ENCODE measurements around the gene EPHX1. TPM values are rescaled to one million over a fixed set of nuclear protein-coding genes. Genes with fewer than 3 reads are reported as not detected.
A peak's percentile ranks its signal among the peaks of the same experiment; 100 is the strongest.
"Not testable (repeated sequence)": the region's sequence is repeated elsewhere in the genome, so short reads cannot be mapped to it uniquely, and the experiment has no call there.

Gene EPHX1
- total and polyA plus RNA-seq, 9 donors = 213 to 566 (median 302) TPM

- no peak for DNase-seq
- WGBS, 3 donors = 96 to 99% (median 98%) methylated on average over 4 of the region's 4 CpGs
- Histone ChIP-seq H3K27ac (no peak overlapping the region), H3K4me1 (ENCODE audit: insufficient read depth) (no peaks in the 10 kb centered on the region), H3K27me3 (no peaks in the 10 kb centered on the region), H3K4me3 (no peak overlapping the region), H3K36me3 (no peaks in the 10 kb centered on the region), H3K9me3 (no peaks in the 10 kb centered on the region)
- TF ChIP-seq POLR2A (IDR thresholded peaks at IDR 0.05) = no peak
- no peak for TF ChIP-seq EP300 (IDR thresholded peaks at IDR 0.05)
- TF ChIP-seq CTCF (IDR thresholded peaks at IDR 0.05) = no peak
- intact Hi-C loops (cut with DNase I) = no loop called here
Measured at GRCh38 chr1:225794954-225795353, 15.0 kb upstream of the EPHX1 start.

- DNase-seq; intact Hi-C loops (cut with DNase I); H3K36me3 ChIP-seq; H3K4me3 ChIP-seq; H3K9me3 ChIP-seq; H3K27ac ChIP-seq; H3K4me1 ChIP-seq (ENCODE audit: insufficient read depth); H3K27me3 ChIP-seq: not testable (repeated sequence)
- WGBS, 3 donors = 94 to 98% (median 96%) methylated on average over 18 of the region's 18 CpGs
Measured at GRCh38 chr1:225796097-225796496, 13.8 kb upstream of the EPHX1 start.

- whole genome bisulfite sequencing, 3 donors = 92 to 95% (median 94%) methylated on average over 7 of the region's 7 CpGs
- H3K27me3 ChIP-seq; H3K9me3 ChIP-seq; H3K27ac ChIP-seq; H3K4me3 ChIP-seq; H3K36me3 ChIP-seq; intact Hi-C loops (cut with DNase I); DNase-seq; H3K4me1 ChIP-seq (ENCODE audit: insufficient read depth): not testable (repeated sequence)
Measured at GRCh38 chr1:225801146-225801545, 8.8 kb upstream of the EPHX1 start.

- no peak for DNase-seq
- Histone ChIP-seq H3K4me1 (ENCODE audit: insufficient read depth) (no peaks in the 10 kb centered on the region), H3K9me3 (no peaks in the 10 kb centered on the region), H3K27me3 (no peaks in the 10 kb centered on the region), H3K4me3 (no peak overlapping the region), H3K27ac (no peak overlapping the region), H3K36me3 (no peaks in the 10 kb centered on the region)
- TF ChIP-seq POLR2A (IDR thresholded peaks at IDR 0.05) (no peak), CTCF (IDR thresholded peaks at IDR 0.05) (no peak), EP300 (IDR thresholded peaks at IDR 0.05) (no peak)
- intact Hi-C loops (cut with DNase I) = no loop called here
- 89 to 94% (median 91%) methylated on average over 1 of the region's 1 CpG for whole genome bisulfite sequencing, 3 donors
Measured at GRCh38 chr1:225806249-225806648, 3.7 kb upstream of the EPHX1 start.

GRCh38 chr1:225806736-225807135, 3.2 kb upstream of the EPHX1 start:
- WGBS, 3 donors = 93 to 95% (median 94%) methylated on average over 3 of the region's 3 CpGs
- intact Hi-C loops (cut with DNase I); DNase-seq: not testable (repeated sequence)

GRCh38 chr1:225808136-225808535, 1.8 kb upstream of the EPHX1 start:
- no peak for DNase-seq
- no peaks in the 10 kb centered on the region for H3K36me3 ChIP-seq
- intact Hi-C loops (cut with DNase I) = no loop called here
- no peak overlapping the region for H3K4me3 ChIP-seq
- WGBS, 3 donors = 72 to 88% (median 82%) methylated on average over 5 of the region's 5 CpGs
- peaks cover 9% of the 10 kb centered on the region for H3K4me1 ChIP-seq (ENCODE audit: insufficient read depth)
- TF ChIP-seq POLR2A (IDR thresholded peaks at IDR 0.05) (no peak), CTCF (IDR thresholded peaks at IDR 0.05) (no peak), EP300 (IDR thresholded peaks at IDR 0.05) (no peak)
- no peaks in the 10 kb centered on the region for H3K9me3 ChIP-seq
- no peak overlapping the region for H3K27ac ChIP-seq
- no peaks in the 10 kb centered on the region for H3K27me3 ChIP-seq

More at GRCh38 chr1:225806736-225807135, 3.2 kb upstream of the EPHX1 start:
- H3K4me1 ChIP-seq (ENCODE audit: insufficient read depth); H3K9me3 ChIP-seq; H3K27me3 ChIP-seq; H3K4me3 ChIP-seq; H3K36me3 ChIP-seq; H3K27ac ChIP-seq: not testable (repeated sequence)

GRCh38 chr1:225810579-225811538, 935 bp downstream of the EPHX1 start:
- peaks cover 30% of the 10 kb centered on the region for H3K4me1 ChIP-seq (ENCODE audit: insufficient read depth)
- 3 to 6% (median 4%) methylated on average over 28 to 29 of the region's 29 CpGs for WGBS, 3 donors
- not testable (repeated sequence) for H3K36me3 ChIP-seq, H3K9me3 ChIP-seq, H3K27me3 ChIP-seq
- DNase-seq = peak in 3 of 5 donors; percentile 46 to 55 (median 52)
- intact Hi-C loops (cut with DNase I) = loop anchor here in 1 of 4 donors (5.0 kb wide), 1 partner anchor 36 kb away; no protein-coding TSS in a partner anchor
- H3K27ac ChIP-seq = peak overlapping the region; percentile 68 to 89
- peak overlapping the region; percentile 57 for H3K4me3 ChIP-seq

Data from ovary (tissue), 9 donors.